ENCODE measurements around the gene ZNF44. TPM values are rescaled to one million over a fixed set of nuclear protein-coding genes. Genes with fewer than 3 reads are reported as not detected.

The ZNF44 gene
- total RNA-seq, 1 experiment from 2014 or later, result 2.5 TPM

- Histone ChIP-seq H3K9me3 (ENCODE audit: low read depth, low read length, poor library complexity, severe bottlenecking) (peaks cover 3% of the 10 kb centered on the region), H3K4me3 (ENCODE audit: low read depth, low read length, poor library complexity, severe bottlenecking) (no peak overlapping the region), H3K36me3 (ENCODE audit: insufficient read depth, low read length, poor library complexity, severe bottlenecking) (no peaks in the 10 kb centered on the region), H3K27ac (ENCODE audit: low read depth, low read length, poor library complexity, severe bottlenecking) (no peak overlapping the region), H3K4me1 (ENCODE audit: insufficient read depth, low read length, poor library complexity, severe bottlenecking) (no peaks in the 10 kb centered on the region), H3K27me3 (replicated peaks; ENCODE audit: insufficient read depth, low read depth, low read length, poor library complexity) (no peaks in the 10 kb centered on the region)
- ChIA-PET POLR2A (ENCODE audit: low non-redundant PET) (no interaction called here), CTCF (no interaction called here)
- no peak for DNase-seq (ENCODE audit: low spot score)
- TF ChIP-seq CTCF (conservative IDR thresholded peaks at IDR 0.05; ENCODE audit: low read depth, low read length) (no peak), EZH2 (IDR thresholded peaks at IDR 0.05; ENCODE audit: borderline replicate concordance, low read depth, low read length, poor library complexity, severe bottlenecking) (no peak)
- no TSS peak for BruUV-seq (replicated peaks)
- intact Hi-C loops (cut with micrococcal nuclease; ENCODE audit: unreplicated experiment), result no loop called here
These were observed 70.0 kb downstream of the ZNF44 start for GRCh38 chr19:12224676-12225075.

DNA sequence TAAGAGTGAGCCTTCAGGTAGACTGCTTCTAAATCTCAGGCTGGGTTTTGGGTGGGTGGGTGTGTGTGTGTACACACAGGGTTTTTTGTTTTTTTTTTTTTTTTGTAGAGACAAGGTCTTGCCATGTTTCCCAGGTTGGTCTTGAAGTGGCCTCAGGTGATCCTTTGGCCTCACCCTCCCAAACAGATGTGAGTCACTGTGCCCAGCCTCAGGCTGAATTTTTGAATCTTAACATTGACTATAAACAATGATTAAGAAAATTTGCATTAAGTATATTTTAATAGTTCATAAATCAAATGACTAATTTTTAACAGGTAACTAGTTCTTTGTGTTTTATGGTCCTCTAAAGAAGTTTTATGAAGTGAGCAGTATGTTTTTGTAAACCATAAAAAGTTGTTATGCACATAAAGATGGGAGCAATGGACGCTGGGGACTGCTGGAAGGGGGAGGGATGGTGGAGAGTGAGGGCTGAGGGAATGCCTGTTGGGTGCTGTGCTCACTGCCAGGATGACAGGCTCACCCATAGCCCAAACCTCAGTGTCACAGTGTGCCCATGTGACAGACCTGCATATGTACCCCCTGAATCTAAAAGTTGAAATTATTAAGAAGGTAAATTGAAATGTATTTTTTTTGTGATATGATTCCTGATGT is 71.6 kb downstream of the ZNF44 start:
- Histone ChIP-seq H3K4me3 (ENCODE audit: low read depth, low read length, poor library complexity, severe bottlenecking) (no peak overlapping the region), H3K36me3 (ENCODE audit: insufficient read depth, low read length, poor library complexity, severe bottlenecking) (no peaks in the 10 kb centered on the region), H3K9me3 (ENCODE audit: low read depth, low read length, poor library complexity, severe bottlenecking) (peaks cover 6% of the 10 kb centered on the region), H3K27me3 (replicated peaks; ENCODE audit: insufficient read depth, low read depth, low read length, poor library complexity) (no peaks in the 10 kb centered on the region), H3K4me1 (ENCODE audit: insufficient read depth, low read length, poor library complexity, severe bottlenecking) (no peaks in the 10 kb centered on the region), H3K27ac (ENCODE audit: low read depth, low read length, poor library complexity, severe bottlenecking) (no peak overlapping the region)
- DNase-seq (ENCODE audit: low spot score), result no peak
- TF ChIP-seq CTCF (conservative IDR thresholded peaks at IDR 0.05; ENCODE audit: low read depth, low read length) (no peak), EZH2 (IDR thresholded peaks at IDR 0.05; ENCODE audit: borderline replicate concordance, low read depth, low read length, poor library complexity, severe bottlenecking) (no peak)
- BruUV-seq (replicated peaks), result no TSS peak
- ChIA-PET CTCF (no interaction called here), POLR2A (ENCODE audit: low non-redundant PET) (no interaction called here)
- intact Hi-C loops (cut with micrococcal nuclease; ENCODE audit: unreplicated experiment), result no loop called here

Other genes with a start within 250 kb of the ZNF44 start
- gene ZNF878, start 241.9 kb downstream of the ZNF44 start, total RNA-seq (2021), result 1.3 and 1.5 TPM in 2 replicates
- gene ZNF844, start 230.2 kb downstream of the ZNF44 start, total RNA-seq (2021), result 1.5 TPM in 2 replicates
- gene ZNF20, start 154.5 kb downstream of the ZNF44 start, total RNA-seq (2021), result 4.9 and 5.4 TPM in 2 replicates
- gene ZNF625, start 138.1 kb downstream of the ZNF44 start, total RNA-seq (2021), result 9.1 and 11.1 TPM in 2 replicates
- gene ZNF136, start 131.8 kb downstream of the ZNF44 start, total RNA-seq (2021), result 9.6 and 12.2 TPM in 2 replicates
- gene ZNF563, start 38.8 kb upstream of the ZNF44 start, total RNA-seq (2021), result 0.15 and 0.26 TPM in 2 replicates
- gene ZNF442, start 70.8 kb upstream of the ZNF44 start, total RNA-seq (2021), result 0.86 and 0.90 TPM in 2 replicates
- gene ZNF799, start 106.4 kb upstream of the ZNF44 start, total RNA-seq (2021), result 2.8 and 3.0 TPM in 2 replicates
- gene ZNF443, start 146.1 kb upstream of the ZNF44 start, total RNA-seq (2021), result 4.3 and 5.2 TPM in 2 replicates
- 3.6 and 5.1 TPM in 2 replicates for gene ZNF709, start 189.9 kb upstream of the ZNF44 start, total RNA-seq (2021)

All from A673 (cell line).